H9 (cell line): ENCODE measurements around the gene MRC1. TPM values are rescaled to one million over a fixed set of nuclear protein-coding genes. Genes with fewer than 3 reads are reported as not detected.
"Not testable (repeated sequence)": the region's sequence is repeated elsewhere in the genome, so short reads cannot be mapped to it uniquely, and the experiment has no call there.

Experiments
- DNase-seq: peaks from one replicate; pipeline ENCODE4 v3.0.0-alpha.2; 2017
- H2AFZ ChIP-seq: one replicate; pipeline ENCODE4 v1.6.1; 2013; ENCODE audit warnings: mild to moderate bottlenecking, low read length, control low read depth, moderate library complexity
- H2AK5ac ChIP-seq: 2 replicates; pipeline ENCODE4 v1.6.1; 2013; ENCODE audit warnings: low read length, control low read depth, mixed read lengths; ENCODE audit not compliant: insufficient read length
- H2BK120ac ChIP-seq: one replicate; pipeline ENCODE4 v1.6.1; 2013; ENCODE audit warnings: low read depth, mild to moderate bottlenecking, low read length, control low read depth, inconsistent platforms; ENCODE audit not compliant: poor library complexity, severe bottlenecking
- H2BK12ac ChIP-seq: 2 replicates; pipeline ENCODE4 v1.6.1; 2013; ENCODE audit warnings: low read length, control low read depth, mixed read lengths, low read depth; ENCODE audit not compliant: insufficient read length
- H2BK15ac ChIP-seq: 2 replicates; pipeline ENCODE4 v1.6.1; 2013; ENCODE audit warnings: low read depth, low read length, control low read depth
- H2BK20ac ChIP-seq: one replicate; pipeline ENCODE4 v1.6.1; 2013; ENCODE audit warnings: low read depth, mild to moderate bottlenecking, low read length, control low read depth, inconsistent platforms; ENCODE audit not compliant: poor library complexity, severe bottlenecking
- H2BK5ac ChIP-seq: 2 replicates; pipeline ENCODE4 v1.6.1; 2013; ENCODE audit warnings: low read length, control low read depth, mixed read lengths; ENCODE audit not compliant: insufficient read length
- H3K14ac ChIP-seq: 2 replicates; pipeline ENCODE4 v1.6.1; 2013; ENCODE audit warnings: low read length, control low read depth; ENCODE audit not compliant: insufficient read depth
- H3K18ac ChIP-seq: 2 replicates; pipeline ENCODE4 v1.6.1; 2013; ENCODE audit warnings: low read depth, mild to moderate bottlenecking, mixed read lengths, low read length, control low read depth; ENCODE audit not compliant: insufficient read length
- H3K23ac ChIP-seq: 2 replicates; pipeline ENCODE4 v1.6.1; 2013; ENCODE audit warnings: low read length, control low read depth, mixed read lengths, low read depth; ENCODE audit not compliant: insufficient read length
- H3K23me2 ChIP-seq: 2 replicates; pipeline ENCODE4 v1.6.1; 2013; ENCODE audit warnings: low read depth, mild to moderate bottlenecking, mixed read lengths, low read length, control low read depth; ENCODE audit not compliant: insufficient read length, poor library complexity, severe bottlenecking
- H3K27ac ChIP-seq: 2 replicates; pipeline ENCODE4 v1.5.1; 2013; ENCODE audit warnings: low read length, control low read depth, mixed read lengths, low read depth; ENCODE audit not compliant: insufficient read length
- H3K27me3 ChIP-seq: 2 replicates; pipeline ENCODE4 v1.6.1; 2013; ENCODE audit warnings: low read length, control low read depth, inconsistent platforms; ENCODE audit not compliant: insufficient read depth
- H3K4ac ChIP-seq: 2 replicates; pipeline ENCODE4 v1.6.1; 2013; ENCODE audit warnings: low read depth, mild to moderate bottlenecking, control low read depth, inconsistent platforms, low read length, moderate library complexity
- H3K4me1 ChIP-seq: 2 replicates; pipeline ENCODE4 v1.6.1; 2013; ENCODE audit warnings: low read length, control low read depth, inconsistent platforms; ENCODE audit not compliant: insufficient read depth
- H3K4me2 ChIP-seq: 2 replicates; pipeline ENCODE4 v1.6.1; 2013; ENCODE audit warnings: low read length, control low read depth, mixed read lengths; ENCODE audit not compliant: insufficient read length, insufficient read depth
- H3K56ac ChIP-seq: 2 replicates; pipeline ENCODE4 v1.6.1; 2013; ENCODE audit warnings: low read depth, mild to moderate bottlenecking, mixed read lengths, low read length, control low read depth; ENCODE audit not compliant: insufficient read length
- H3K79me1 ChIP-seq: 2 replicates; pipeline ENCODE4 v1.6.1; 2013; ENCODE audit warnings: low read depth, mild to moderate bottlenecking, moderate library complexity, low read length, control low read depth, inconsistent platforms; ENCODE audit not compliant: insufficient read depth, poor library complexity, severe bottlenecking
- H3K79me2 ChIP-seq: 2 replicates; pipeline ENCODE4 v1.6.1; 2013; ENCODE audit warnings: low read length, control low read depth, inconsistent platforms; ENCODE audit not compliant: insufficient read depth
- H3K9ac ChIP-seq: 2 replicates; pipeline ENCODE4 v1.6.1; 2013; ENCODE audit warnings: low read length, control low read depth, mixed read lengths; ENCODE audit not compliant: insufficient read length; ENCODE audit errors: extremely low read depth
- H3K9me3 ChIP-seq: one replicate; pipeline ENCODE4 v1.6.1; 2013; ENCODE audit warnings: low read depth, low read length, inconsistent platforms; ENCODE audit not compliant: control insufficient read depth
- H3T11ph ChIP-seq: one replicate; pipeline ENCODE4 v1.6.1; 2013; ENCODE audit warnings: mild to moderate bottlenecking, low read length, control low read depth, inconsistent platforms
- H4K20me1 ChIP-seq: one replicate; pipeline ENCODE4 v1.6.1; 2013; ENCODE audit not compliant: control insufficient read depth, insufficient read length, insufficient read depth
- H4K5ac ChIP-seq: 2 replicates; pipeline ENCODE4 v1.6.1; 2013; ENCODE audit warnings: low read depth, mild to moderate bottlenecking, mixed read lengths, low read length, control low read depth; ENCODE audit not compliant: insufficient read length
- H4K8ac ChIP-seq: replicated peaks from 2 replicates; pipeline ENCODE4 v1.6.1; 2013; ENCODE audit warnings: low read length, control low read depth, mixed read lengths, low read depth; ENCODE audit not compliant: insufficient read length
- H4K91ac ChIP-seq: 2 replicates; pipeline ENCODE4 v1.6.1; 2013; ENCODE audit warnings: low read depth, mild to moderate bottlenecking, moderate library complexity, mixed read lengths, low read length, control low read depth; ENCODE audit not compliant: insufficient read length
- H3K27ac Mint-ChIP-seq, 3 experiments: 2 replicates in 2 of 3; 3 replicates in 1 of 3; pipeline ENCODE4 v1.8.0; 2020 to 2021; ENCODE audit warnings: mixed read lengths in 3 of 3, mild to moderate bottlenecking in 1 of 3, moderate library complexity in 1 of 3
- H3K27me3 Mint-ChIP-seq: 2 replicates; pipeline ENCODE4 v1.8.0; 2021; ENCODE audit warnings: low read depth, mild to moderate bottlenecking, moderate library complexity, mixed read lengths
- H3K36me3 Mint-ChIP-seq, 3 experiments: 2 replicates in 2 of 3; 3 replicates in 1 of 3; pipeline ENCODE4 v1.8.0; 2020 to 2021; ENCODE audit warnings: low read depth in 3 of 3, mixed read lengths in 3 of 3; ENCODE audit not compliant: insufficient read depth in 1 of 3
- H3K4me1 Mint-ChIP-seq, 2 experiments: 2 replicates each; pipeline ENCODE4 v1.8.0; 2020; ENCODE audit warnings: mixed read lengths in 2 of 2
- H3K4me3 Mint-ChIP-seq, 2 experiments: 2 replicates in 1 of 2; 3 replicates in 1 of 2; pipeline ENCODE4 v1.8.0; 2020 to 2021; ENCODE audit warnings: mild to moderate bottlenecking in 2 of 2, mixed read lengths in 2 of 2, moderate library complexity in 1 of 2
- H3K9me3 Mint-ChIP-seq, 2 experiments: 2 replicates in 1 of 2; 3 replicates in 1 of 2; pipeline ENCODE4 v1.8.0; 2020; ENCODE audit warnings: mild to moderate bottlenecking in 2 of 2, mixed read lengths in 2 of 2, moderate library complexity in 1 of 2
- CTCF ChIP-seq: fragments of 200-600 bp; sonication (generic); conservative IDR thresholded peaks from 3 replicates; pipeline ENCODE4 v1.8.0; 2021; ENCODE audit warnings: antibody characterized with exemption, mild to moderate bottlenecking
- WGBS: extraction: QIAGEN DNeasy Blood & Tissue Kit; methylation state at CpG from one replicate; pipeline ENCODE4 v1.1.7; 2013; ENCODE audit warnings: missing lambda C conversion rate, low lambda C conversion rate, mixed read lengths; ENCODE audit not compliant: insufficient read length; ENCODE audit errors: extremely low coverage; 5-methylcytosine and 5-hydroxymethylcytosine counted together
- total RNA-seq: library from RNA; stranded (reverse); gene quantifications from 2 replicates; pipeline ENCODE4 v1.2.1, GENCODE V29; 2021

The MRC1 gene
- total RNA-seq, 1 experiment from 2014 or later, result not detected

GRCh38 chr10:17951868-17952371 lies 142.8 kb downstream of the MRC1 start, which contains the start of gene SLC39A12:
Gene SLC39A12 (plus strand): TSS chr10:17951918. CDS start chr10:17953277, 1,359 bp downstream.
- Histone ChIP-seq H3K79me1 (no peaks in the 10 kb centered on the region), H2BK5ac (no peak within 1 kb of the TSS), H3K9ac (no peak within 1 kb of the TSS), H3K56ac (no peak within 1 kb of the TSS), H3K14ac (no peak within 1 kb of the TSS), H2AK5ac (no peak within 1 kb of the TSS), H3K27ac (no peak within 1 kb of the TSS), H3K27me3 (no peaks in the 10 kb centered on the region), H4K91ac (no peak within 1 kb of the TSS), H3K4me1 (no peaks in the 10 kb centered on the region), H3K4me2 (no peak within 1 kb of the TSS), H3K79me2 (no peaks in the 10 kb centered on the region), H4K5ac (no peak within 1 kb of the TSS), H3T11ph (no peak within 1 kb of the TSS), H2BK12ac (no peak within 1 kb of the TSS), H2BK15ac (no peak within 1 kb of the TSS), H3K23me2 (no peaks in the 10 kb centered on the region), H3K23ac (no peak within 1 kb of the TSS), H3K18ac (no peak within 1 kb of the TSS), H2BK20ac (no peak within 1 kb of the TSS), H4K20me1 (no peaks in the 10 kb centered on the region), H2AFZ (no peak within 1 kb of the TSS), H4K8ac (no peak within 1 kb of the TSS), H3K9me3 (no peaks in the 10 kb centered on the region), H3K4ac (no peak within 1 kb of the TSS), H2BK120ac (no peak within 1 kb of the TSS)
- WGBS, result no CpG with 5 or more reads among the region's 3 CpGs
- Mint-ChIP-seq H3K36me3 (peaks cover 0 to 4% (median 0%) of the 10 kb centered on the region in 3 experiments; a peak in 1 of 7 replicates), H3K4me3 (no peak within 1 kb of the TSS), H3K4me1 (peaks cover 0 to 4% of the 10 kb centered on the region in 2 experiments; a peak in 2 of 4 replicates), H3K9me3 (0 out of 5 replicates have a peak, but pooled peaks cover 0 to 3% of the 10 kb centered on the region in 2 experiments), H3K27me3 (no peaks in the 10 kb centered on the region; the same call in 1 of the 2 replicates), H3K27ac (peak within 1 kb of the TSS in 1 of 3 experiments; percentile 44; a peak in 1 of 7 replicates)
- TF ChIP-seq CTCF, result no peak
- DNase-seq, result no peak

- H4K8ac ChIP-seq, H2AFZ ChIP-seq, H3K4me2 ChIP-seq, H3K23ac ChIP-seq, H3K79me2 ChIP-seq, H3K14ac ChIP-seq, H2BK120ac ChIP-seq, H3K79me1 ChIP-seq, H3K23me2 ChIP-seq, H3K36me3 Mint-ChIP-seq, H3K4me1 Mint-ChIP-seq, H2BK20ac ChIP-seq, H3K4ac ChIP-seq, H3K27me3 ChIP-seq, H2BK15ac ChIP-seq, H4K5ac ChIP-seq, H2BK5ac ChIP-seq, H3K18ac ChIP-seq, H3K4me3 Mint-ChIP-seq, H3K56ac ChIP-seq, H3K27ac ChIP-seq, H3K9ac ChIP-seq, H3K27me3 Mint-ChIP-seq, H4K20me1 ChIP-seq, H3K4me1 ChIP-seq, H4K91ac ChIP-seq, H3K27ac Mint-ChIP-seq, H2AK5ac ChIP-seq, H3K9me3 Mint-ChIP-seq, H2BK12ac ChIP-seq, H3K9me3 ChIP-seq, DNase-seq, H3T11ph ChIP-seq: not testable (repeated sequence)
- no CpG with 5 or more reads among the region's 10 CpGs for WGBS
Measured at GRCh38 chr10:17954372-17954771, 145.2 kb downstream of the MRC1 start.
